ENCODE measurements around the gene ZFAND4.
"Not testable (repeated sequence)": the region's sequence is repeated elsewhere in the genome, so short reads cannot be mapped to it uniquely, and the experiment has no call there.

The ZFAND4 gene

GRCh38 chr10:45672181-45673073, at the start of gene ZFAND4:
Gene ZFAND4 (minus strand): TSS chr10:45672772. CDS start chr10:45663725, 9,047 bp downstream.
- peak; percentile 85 to 88 for DNase-seq (ENCODE audit: low read depth in 2 of 2)

GRCh38 chr10:45721503-45721902, 48.9 kb upstream of the ZFAND4 start:
- DNase-seq (ENCODE audit: low read depth in 2 of 2): not testable (repeated sequence)

GRCh38 chr10:45717642-45718041, 45.1 kb upstream of the ZFAND4 start:
- not testable (repeated sequence) for DNase-seq (ENCODE audit: low read depth in 2 of 2)

- DNase-seq (ENCODE audit: low read depth in 2 of 2): not testable (repeated sequence)
These were observed 44.5 kb upstream of the ZFAND4 start for GRCh38 chr10:45717053-45717452.

GRCh38 chr10:45711223-45711622, 38.7 kb upstream of the ZFAND4 start:
- not testable (repeated sequence) for DNase-seq (ENCODE audit: low read depth in 2 of 2)

GRCh38 chr10:45710200-45710796, 37.7 kb upstream of the ZFAND4 start:
- DNase-seq (ENCODE audit: low read depth in 2 of 2): not testable (repeated sequence)

- DNase-seq (ENCODE audit: low read depth in 2 of 2): not testable (repeated sequence)
These were observed 5.9 kb upstream of the ZFAND4 start for GRCh38 chr10:45678467-45678866.

GRCh38 chr10:45675388-45675787, 2.8 kb upstream of the ZFAND4 start:
- DNase-seq (ENCODE audit: low read depth in 2 of 2): no peak

- DNase-seq (ENCODE audit: low read depth in 2 of 2): no peak
These were observed 589 bp upstream of the ZFAND4 start for GRCh38 chr10:45673074-45673648.

GRCh38 chr10:45671300-45671699, 1.3 kb downstream of the ZFAND4 start:
- not testable (repeated sequence) for DNase-seq (ENCODE audit: low read depth in 2 of 2)

- DNase-seq (ENCODE audit: low read depth in 2 of 2): not testable (repeated sequence)
These were observed 2.7 kb downstream of the ZFAND4 start for GRCh38 chr10:45669897-45670296.

- DNase-seq (ENCODE audit: low read depth in 2 of 2): no peak
These were observed 11.6 kb downstream of the ZFAND4 start for GRCh38 chr10:45660876-45661411.

GRCh38 chr10:45657033-45657926, 15.3 kb downstream of the ZFAND4 start:
- DNase-seq (ENCODE audit: low read depth in 2 of 2): no peak

- DNase-seq (ENCODE audit: low read depth in 2 of 2): no peak
These were observed 17.4 kb downstream of the ZFAND4 start for GRCh38 chr10:45655219-45655618.

GRCh38 chr10:45654753-45655141, 17.8 kb downstream of the ZFAND4 start:
- DNase-seq (ENCODE audit: low read depth in 2 of 2): not testable (repeated sequence)

- no peak for DNase-seq (ENCODE audit: low read depth in 2 of 2)
These were observed 19.1 kb downstream of the ZFAND4 start for GRCh38 chr10:45653454-45653853.

GRCh38 chr10:45652511-45652910, 20.1 kb downstream of the ZFAND4 start:
- no peak for DNase-seq (ENCODE audit: low read depth in 2 of 2)

- no peak for DNase-seq (ENCODE audit: low read depth in 2 of 2)
These were observed 23.3 kb downstream of the ZFAND4 start for GRCh38 chr10:45649296-45649695.

GRCh38 chr10:45647118-45647517, 25.5 kb downstream of the ZFAND4 start:
- no peak for DNase-seq (ENCODE audit: low read depth in 2 of 2)

GRCh38 chr10:45646384-45647050, 26.1 kb downstream of the ZFAND4 start:
- no peak for DNase-seq (ENCODE audit: low read depth in 2 of 2)

GRCh38 chr10:45644527-45644926, 28.0 kb downstream of the ZFAND4 start:
- no peak for DNase-seq (ENCODE audit: low read depth in 2 of 2)

Data from fibroblast of skin of left biceps (primary cell).